GM23248 (cell line): ENCODE measurements around the gene SIDT1. TPM values are rescaled to one million over a fixed set of nuclear protein-coding genes. Genes with fewer than 3 reads are reported as not detected.

ENCODE experiments used
- DNase-seq: peaks from one replicate; pipeline ENCODE4 v3.0.0-alpha.2; 2015
- H2AFZ ChIP-seq: fragments of 200-600 bp; sonication (generic); 2 replicates; pipeline ENCODE4 v1.6.1; 2016; ENCODE audit warnings: antibody characterized with exemption
- H3F3A ChIP-seq: fragments of 200-600 bp; sonication (generic); 2 replicates; pipeline ENCODE4 v1.6.1; 2016; ENCODE audit warnings: mild to moderate bottlenecking, antibody characterized with exemption, mixed run types; ENCODE audit not compliant: insufficient read depth
- H3K27ac ChIP-seq: fragments of 200-600 bp; sonication (generic); 2 replicates; pipeline ENCODE4 v1.5.1; 2016; ENCODE audit warnings: mild to moderate bottlenecking
- H3K27me3 ChIP-seq: fragments of 200-600 bp; sonication (generic); replicated peaks from 2 replicates; pipeline ENCODE4 v1.6.1; 2016; ENCODE audit warnings: mild to moderate bottlenecking; ENCODE audit not compliant: insufficient read depth
- H3K36me3 ChIP-seq: fragments of 200-600 bp; sonication (generic); 2 replicates; pipeline ENCODE4 v1.6.1; 2016; ENCODE audit warnings: low read depth, mild to moderate bottlenecking
- H3K4me1 ChIP-seq: fragments of 200-600 bp; sonication (generic); 2 replicates; pipeline ENCODE4 v1.6.1; 2016; ENCODE audit warnings: mild to moderate bottlenecking; ENCODE audit not compliant: insufficient read depth
- H3K4me2 ChIP-seq: fragments of 200-600 bp; sonication (generic); one replicate; pipeline ENCODE4 v1.6.1; 2016; ENCODE audit warnings: mild to moderate bottlenecking; ENCODE audit not compliant: unreplicated experiment
- H3K4me3 ChIP-seq: fragments of 200-600 bp; sonication (generic); 2 replicates; pipeline ENCODE4 v1.5.1; 2016; ENCODE audit warnings: mild to moderate bottlenecking
- H3K79me2 ChIP-seq: fragments of 200-600 bp; sonication (generic); 2 replicates; pipeline ENCODE4 v1.6.1; 2016; ENCODE audit warnings: mild to moderate bottlenecking; ENCODE audit not compliant: insufficient read depth
- H3K9ac ChIP-seq: fragments of 200-600 bp; sonication (generic); 2 replicates; pipeline ENCODE4 v1.6.1; 2016; ENCODE audit warnings: mild to moderate bottlenecking
- H3K9me2 ChIP-seq: fragments of 200-600 bp; sonication (generic); 2 replicates; pipeline ENCODE4 v1.6.1; 2016; ENCODE audit warnings: mixed run types, mild to moderate bottlenecking, moderate library complexity; ENCODE audit not compliant: insufficient read depth
- H3K9me3 ChIP-seq: fragments of 200-600 bp; sonication (generic); one replicate; pipeline ENCODE4 v1.6.1; 2017; ENCODE audit warnings: low read depth
- H4K20me1 ChIP-seq: fragments of 200-600 bp; sonication (generic); 2 replicates; pipeline ENCODE4 v1.6.0; 2016; ENCODE audit not compliant: insufficient read depth
- EZH2 ChIP-seq: fragments of 200-600 bp; sonication (generic); IDR thresholded peaks from 2 replicates; pipeline ENCODE4 v1.6.1; 2018; ENCODE audit warnings: antibody characterized with exemption, mild to moderate bottlenecking; ENCODE audit not compliant: insufficient read depth, poor library complexity, severe bottlenecking
- EZH2phosphoT487 ChIP-seq: fragments of 200-600 bp; sonication (generic); IDR thresholded peaks from 2 replicates; pipeline ENCODE4 v1.6.1; 2018; ENCODE audit warnings: antibody characterized with exemption, moderate library complexity, mild to moderate bottlenecking, low read depth; ENCODE audit not compliant: insufficient read depth
- WGBS, 2 experiments: methylation state at CpG; one replicate each; pipeline ENCODE4 v1.1.6; 2015 to 2017; ENCODE audit warnings: low lambda C conversion rate in 2 of 2, low coverage in 1 of 2; ENCODE audit errors: missing lambda C conversion rate in 2 of 2; 5-methylcytosine and 5-hydroxymethylcytosine counted together
- in situ Hi-C: fragments of 300-500 bp; cut with MboI; formaldehyde crosslinking; loops from 2 replicates; pipeline ENCODE4 v1.15.0; 2020
- polyA plus RNA-seq: library from polyadenylated mRNA; unstranded; fragments of >200 nt; fragmentation: Nextera tagmentation; extraction: Ambion mirVana; gene quantifications from 2 replicates; pipeline ENCODE4 v1.2.1, GENCODE V29; 2016
- total RNA-seq: library from RNA; depleted of rRNA; stranded (reverse); fragments of >200 nt; shearing (Covaris generic); gene quantifications from 2 replicates; pipeline ENCODE4 v1.2.3, GENCODE V29; 2014

Gene SIDT1
- total and polyA plus RNA-seq, 2 experiments from 2014 or later: not detected

GRCh38 chr3:113585720-113586119 lies 53.4 kb downstream of the SIDT1 start:
- Histone ChIP-seq H3K9ac (no peak overlapping the region), H3K36me3 (no peaks in the 10 kb centered on the region), H3K27ac (no peak overlapping the region), H3K9me3 (no peaks in the 10 kb centered on the region), H3F3A (no peaks in the 10 kb centered on the region), H3K79me2 (no peaks in the 10 kb centered on the region), H3K4me2 (no peak overlapping the region), H3K4me1 (no peaks in the 10 kb centered on the region), H3K27me3 (peaks cover 24% of the 10 kb centered on the region), H3K9me2 (no peaks in the 10 kb centered on the region), H2AFZ (no peak overlapping the region), H4K20me1 (no peaks in the 10 kb centered on the region), H3K4me3 (no peak overlapping the region)
- in situ Hi-C loops: no loop called here
- WGBS, 2 experiments: 49% methylated on average over 3 of the region's 3 CpGs
- DNase-seq: no peak
- no peak for TF ChIP-seq EZH2
- TF ChIP-seq EZH2phosphoT487: no peak

GRCh38 chr3:113588806-113589205 lies 56.5 kb downstream of the SIDT1 start:
- Histone ChIP-seq H3K4me3 (no peak overlapping the region), H3K27ac (no peak overlapping the region), H3F3A (no peaks in the 10 kb centered on the region), H3K9ac (no peak overlapping the region), H3K9me2 (no peaks in the 10 kb centered on the region), H2AFZ (no peak overlapping the region), H3K4me2 (no peak overlapping the region), H3K27me3 (peaks cover 16% of the 10 kb centered on the region), H3K4me1 (no peaks in the 10 kb centered on the region), H3K9me3 (no peaks in the 10 kb centered on the region), H3K79me2 (no peaks in the 10 kb centered on the region), H4K20me1 (no peaks in the 10 kb centered on the region), H3K36me3 (no peaks in the 10 kb centered on the region)
- 64 to 71% methylated on average over 2 of the region's 2 CpGs for WGBS, 2 experiments
- TF ChIP-seq EZH2 (no peak), EZH2phosphoT487 (no peak)
- in situ Hi-C loops: no loop called here
- DNase-seq: no peak

- 19 to 40% methylated on average over 1 of the region's 1 CpG for WGBS, 2 experiments
- H4K20me1 ChIP-seq: no peaks in the 10 kb centered on the region
- peaks cover 7% of the 10 kb centered on the region for H3K27me3 ChIP-seq
- no peak for DNase-seq
- H3K4me3 ChIP-seq: no peak overlapping the region
- no peaks in the 10 kb centered on the region for H3K4me1 ChIP-seq
- TF ChIP-seq EZH2phosphoT487 (no peak), EZH2 (no peak)
- no peaks in the 10 kb centered on the region for H3F3A ChIP-seq
- H3K36me3 ChIP-seq: no peaks in the 10 kb centered on the region
- no peaks in the 10 kb centered on the region for H3K79me2 ChIP-seq
- H3K9me2 ChIP-seq: no peaks in the 10 kb centered on the region
- in situ Hi-C loops: no loop called here
- no peak overlapping the region for H2AFZ ChIP-seq
- no peak overlapping the region for H3K9ac ChIP-seq
- no peak overlapping the region for H3K4me2 ChIP-seq
- H3K27ac ChIP-seq: no peak overlapping the region
- H3K9me3 ChIP-seq: no peaks in the 10 kb centered on the region
These were observed 57.6 kb downstream of the SIDT1 start for GRCh38 chr3:113589971-113590370.

GRCh38 chr3:113590983-113591382 lies 58.6 kb downstream of the SIDT1 start:
- Histone ChIP-seq H3K4me3 (no peak overlapping the region), H3K27ac (no peak overlapping the region), H3K79me2 (no peaks in the 10 kb centered on the region), H3K4me1 (no peaks in the 10 kb centered on the region), H3K27me3 (peaks cover under 1% of the 10 kb centered on the region; the same call in 1 of the 2 replicates), H3K9me2 (no peaks in the 10 kb centered on the region), H3K36me3 (no peaks in the 10 kb centered on the region), H3F3A (no peaks in the 10 kb centered on the region), H3K9me3 (no peaks in the 10 kb centered on the region), H3K4me2 (no peak overlapping the region), H4K20me1 (no peaks in the 10 kb centered on the region), H3K9ac (no peak overlapping the region), H2AFZ (no peak overlapping the region)
- in situ Hi-C loops: no loop called here
- WGBS, 2 experiments: 44 to 49% methylated on average over 1 of the region's 1 CpG
- TF ChIP-seq EZH2phosphoT487: no peak
- TF ChIP-seq EZH2: no peak
- no peak for DNase-seq

GRCh38 chr3:113594066-113594465 lies 61.7 kb downstream of the SIDT1 start:
- H3K27ac ChIP-seq: no peak overlapping the region
- TF ChIP-seq EZH2: no peak
- TF ChIP-seq EZH2phosphoT487: no peak
- no peaks in the 10 kb centered on the region for H3F3A ChIP-seq
- no peaks in the 10 kb centered on the region for H3K9me3 ChIP-seq
- no peak overlapping the region for H3K9ac ChIP-seq
- no peak overlapping the region for H2AFZ ChIP-seq
- no peak overlapping the region for H3K4me2 ChIP-seq
- H3K27me3 ChIP-seq: 0 out of 2 replicates have a peak, but pooled peaks cover 9% of the 10 kb centered on the region
- no peak for DNase-seq
- no peaks in the 10 kb centered on the region for H3K9me2 ChIP-seq
- H3K4me1 ChIP-seq: no peaks in the 10 kb centered on the region
- in situ Hi-C loops: no loop called here
- H3K4me3 ChIP-seq: no peak overlapping the region
- H3K79me2 ChIP-seq: no peaks in the 10 kb centered on the region
- H4K20me1 ChIP-seq: no peaks in the 10 kb centered on the region
- 17 to 22% methylated on average over 2 of the region's 2 CpGs for WGBS, 2 experiments
- no peaks in the 10 kb centered on the region for H3K36me3 ChIP-seq
